GM12891 (cell line): ENCODE measurements around the gene AP2A2.

ENCODE experiments used
- POLR2A ChIP-seq: IDR thresholded peaks from 2 replicates; pipeline ENCODE4 v1.6.1; 2011; ENCODE audit warnings: low read depth, low read length, control low read depth
- POLR2AphosphoS5 ChIP-seq: IDR thresholded peaks from 2 replicates; pipeline ENCODE4 v1.6.1; 2011; ENCODE audit warnings: low read depth, low read length, control low read depth
- SPI1 ChIP-seq: IDR thresholded peaks from 2 replicates; pipeline ENCODE4 v1.6.1; 2011; ENCODE audit warnings: low read depth, low read length, control low read depth
- TAF1 ChIP-seq: IDR thresholded peaks from 2 replicates; pipeline ENCODE4 v1.6.1; 2011; ENCODE audit warnings: low read depth, low read length, control low read depth

DNA sequence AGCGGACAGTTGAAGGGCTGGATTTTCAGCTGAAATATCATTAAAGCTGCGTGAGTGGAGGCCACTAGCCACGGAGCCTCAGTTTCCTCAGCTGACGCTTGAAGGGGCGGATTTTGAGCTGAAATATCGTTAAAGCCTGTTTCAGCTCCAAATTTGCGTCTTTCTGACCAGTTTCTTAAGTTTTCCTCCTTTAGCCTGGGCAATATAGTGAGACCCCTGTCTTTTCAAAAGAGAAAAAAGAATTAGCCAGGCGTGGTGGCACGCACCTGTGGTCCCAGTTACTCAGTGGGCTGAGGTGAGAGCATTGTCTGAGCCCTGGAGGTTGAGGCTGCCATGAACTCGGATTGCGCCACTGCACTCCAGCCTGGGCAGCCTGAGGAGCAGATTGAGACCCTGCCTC lies 3.7 kb downstream of the AP2A2 start:
- TF ChIP-seq POLR2A (no peak), TAF1 (no peak), SPI1 (no peak), POLR2AphosphoS5 (no peak)
